Activated naive CD4-positive, alpha-beta T cell treated with anti-CD3 and anti-CD28 coated beads, Interleukin-2, amount 10 ng/mL, durations not matched to agents 5 hours and 36 hours (primary cell): ENCODE measurements around the gene TMTC4. TPM values are rescaled to one million over a fixed set of nuclear protein-coding genes. Genes with fewer than 3 reads are reported as not detected.

ENCODE experiments used
- total RNA-seq, 2 experiments: library from RNA; stranded (reverse); gene quantifications; one replicate each; pipeline ENCODE4 v1.2.3, GENCODE V29; 2021

The TMTC4 gene
- 10 to 100 TPM; 25.4 to 26.9 TPM for total RNA-seq

DNA sequence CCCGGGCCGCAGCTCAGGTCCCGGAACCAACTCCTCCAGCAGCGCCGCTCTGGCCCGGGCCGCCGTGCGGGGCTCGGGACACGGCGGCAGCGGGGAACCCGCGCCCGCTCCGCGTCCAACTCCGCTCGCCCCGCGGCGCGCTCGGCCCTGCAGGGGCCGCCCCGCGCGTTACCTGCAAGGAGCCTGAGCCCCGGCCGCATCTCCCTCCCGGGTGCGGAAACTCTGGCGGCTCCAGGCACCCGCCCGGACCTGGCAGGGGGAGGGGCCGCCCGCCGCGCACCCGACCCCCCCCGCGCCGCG, at the start of gene TMTC4:
TMTC4 (minus strand) TSS at position 224 of the 300 bp plus-strand sequence. CDS start 4,433 bp downstream, outside the sequence.

DNA sequence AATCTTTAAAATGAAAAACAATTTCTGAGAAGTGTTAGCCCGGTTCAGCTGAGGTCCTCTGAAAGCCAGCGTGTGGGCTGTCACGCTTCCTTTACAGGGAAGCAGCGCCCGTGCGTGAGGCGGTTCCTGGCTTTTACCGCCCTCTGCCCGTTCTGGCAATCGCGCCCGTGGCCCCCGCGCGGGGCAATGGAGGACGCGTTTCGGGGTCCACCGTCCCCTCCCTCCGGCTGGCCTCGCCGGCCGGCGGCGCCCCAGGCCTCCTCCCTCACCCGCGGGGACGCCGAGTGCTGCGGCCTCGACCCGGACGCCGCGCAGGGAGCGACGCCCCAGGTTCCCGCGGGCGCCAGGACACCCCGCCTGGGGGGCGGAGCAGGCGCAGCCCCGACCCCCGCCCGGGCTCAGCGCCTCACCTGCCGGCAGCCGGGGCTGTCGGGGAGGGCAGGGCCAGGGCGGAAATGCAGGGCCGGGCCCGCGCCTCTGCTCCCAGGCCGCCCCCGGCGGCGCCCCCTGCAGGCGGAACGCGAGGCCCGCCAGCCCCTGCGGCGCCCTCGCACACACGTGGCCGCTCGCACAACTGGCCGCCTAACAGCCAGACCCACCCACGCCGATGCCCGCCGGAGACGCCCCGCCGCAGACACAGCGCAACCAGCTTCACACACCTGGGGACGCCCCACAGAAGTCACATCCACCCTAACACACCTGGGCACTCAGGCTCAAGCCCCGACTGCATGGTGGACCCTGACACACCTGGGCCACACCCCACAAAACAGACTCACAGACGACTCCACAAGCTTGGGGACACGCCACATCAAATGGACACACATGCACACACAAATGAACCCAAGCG, 86.0 kb downstream of the TMTC4 start, which contains the start of gene GGACT:
GGACT (minus strand) TSS at position 459 of the 847 bp plus-strand sequence. CDS start 56,198 bp downstream, outside the sequence.

Other genes starting within 250 kb of the TMTC4 start
- 1 to 10 TPM; 5.6 to 5.7 TPM for gene GGACT, start 86.0 kb downstream of the TMTC4 start, total RNA-seq